ENCODE data around the gene MLX.

MLX gene

GRCh38 chr17:42579794-42580551 lies 13.1 kb downstream of the MLX start:
- H3K4me3 ChIP-seq (ENCODE audit: low read length, poor library complexity, severe bottlenecking): no peak overlapping the region
- H3K36me3 ChIP-seq (ENCODE audit: insufficient read depth, low read length): peaks cover 49% of the 10 kb centered on the region; the same call in 1 of the 2 replicates
- no peaks in the 10 kb centered on the region for H4K20me1 ChIP-seq (ENCODE audit: insufficient read depth, low read length, poor library complexity, severe bottlenecking)
- no peak overlapping the region for H2AFZ ChIP-seq (ENCODE audit: low read length)
- no peaks in the 10 kb centered on the region for H3K9me3 ChIP-seq (ENCODE audit: insufficient read depth, low read depth, low read length)
- no peaks in the 10 kb centered on the region for H3K27me3 ChIP-seq (ENCODE audit: insufficient read depth, low read length, poor library complexity, severe bottlenecking)
- H3K79me2 ChIP-seq (ENCODE audit: insufficient read depth, low read length): peaks cover 19% of the 10 kb centered on the region
- H3K9ac ChIP-seq (ENCODE audit: low read depth, low read length, poor library complexity, severe bottlenecking): no peak overlapping the region
- no peak for TF ChIP-seq EZH2phosphoT487 (IDR thresholded peaks at IDR 0.05; ENCODE audit: borderline replicate concordance)
- TF ChIP-seq, protein P1, sequence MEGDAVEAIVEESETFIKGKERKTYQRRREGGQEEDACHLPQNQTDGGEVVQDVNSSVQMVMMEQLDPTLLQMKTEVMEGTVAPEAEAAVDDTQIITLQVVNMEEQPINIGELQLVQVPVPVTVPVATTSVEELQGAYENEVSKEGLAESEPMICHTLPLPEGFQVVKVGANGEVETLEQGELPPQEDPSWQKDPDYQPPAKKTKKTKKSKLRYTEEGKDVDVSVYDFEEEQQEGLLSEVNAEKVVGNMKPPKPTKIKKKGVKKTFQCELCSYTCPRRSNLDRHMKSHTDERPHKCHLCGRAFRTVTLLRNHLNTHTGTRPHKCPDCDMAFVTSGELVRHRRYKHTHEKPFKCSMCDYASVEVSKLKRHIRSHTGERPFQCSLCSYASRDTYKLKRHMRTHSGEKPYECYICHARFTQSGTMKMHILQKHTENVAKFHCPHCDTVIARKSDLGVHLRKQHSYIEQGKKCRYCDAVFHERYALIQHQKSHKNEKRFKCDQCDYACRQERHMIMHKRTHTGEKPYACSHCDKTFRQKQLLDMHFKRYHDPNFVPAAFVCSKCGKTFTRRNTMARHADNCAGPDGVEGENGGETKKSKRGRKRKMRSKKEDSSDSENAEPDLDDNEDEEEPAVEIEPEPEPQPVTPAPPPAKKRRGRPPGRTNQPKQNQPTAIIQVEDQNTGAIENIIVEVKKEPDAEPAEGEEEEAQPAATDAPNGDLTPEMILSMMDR (conservative IDR thresholded peaks at IDR 0.05; ENCODE audit: low read length): no peak
- no peak overlapping the region for H3K4me2 ChIP-seq (ENCODE audit: low read depth, low read length, poor library complexity, severe bottlenecking)
- peaks cover 11% of the 10 kb centered on the region for H3K4me1 ChIP-seq (ENCODE audit: insufficient read depth, low read length, poor library complexity, severe bottlenecking)
- H3F3A ChIP-seq (ENCODE audit: low read depth): no peaks in the 10 kb centered on the region; the same call in 1 of the 2 replicates
- no peaks in the 10 kb centered on the region for H3K9me2 ChIP-seq (replicated peaks; ENCODE audit: low read depth, low read length)

- Histone ChIP-seq H3K4me3 (ENCODE audit: low read length, poor library complexity, severe bottlenecking) (no peak overlapping the region), H3K79me2 (ENCODE audit: insufficient read depth, low read length) (peaks cover 7% of the 10 kb centered on the region; the same call in 1 of the 2 replicates), H3K27me3 (ENCODE audit: insufficient read depth, low read length, poor library complexity, severe bottlenecking) (no peaks in the 10 kb centered on the region), H3K9me2 (replicated peaks; ENCODE audit: low read depth, low read length) (no peaks in the 10 kb centered on the region), H3K4me1 (ENCODE audit: insufficient read depth, low read length, poor library complexity, severe bottlenecking) (peaks cover 3% of the 10 kb centered on the region), H3K9me3 (ENCODE audit: insufficient read depth, low read depth, low read length) (no peaks in the 10 kb centered on the region), H2AFZ (ENCODE audit: low read length) (no peak overlapping the region), H3K4me2 (ENCODE audit: low read depth, low read length, poor library complexity, severe bottlenecking) (no peak overlapping the region), H3K36me3 (ENCODE audit: insufficient read depth, low read length) (peaks cover 67% of the 10 kb centered on the region; the same call in 1 of the 2 replicates), H4K20me1 (ENCODE audit: insufficient read depth, low read length, poor library complexity, severe bottlenecking) (no peaks in the 10 kb centered on the region), H3F3A (ENCODE audit: low read depth) (no peaks in the 10 kb centered on the region; the same call in 1 of the 2 replicates), H3K9ac (ENCODE audit: low read depth, low read length, poor library complexity, severe bottlenecking) (no peak overlapping the region)
- no peak for TF ChIP-seq EZH2phosphoT487 (IDR thresholded peaks at IDR 0.05; ENCODE audit: borderline replicate concordance)
- TF ChIP-seq, protein P1 (conservative IDR thresholded peaks at IDR 0.05; ENCODE audit: low read length): no peak
Measured at GRCh38 chr17:42581744-42582270, 14.9 kb downstream of the MLX start.

GRCh38 chr17:42584880-42585279 lies 18.0 kb downstream of the MLX start:
- peaks cover 75% of the 10 kb centered on the region; the same call in 1 of the 2 replicates for H3K36me3 ChIP-seq (ENCODE audit: insufficient read depth, low read length)
- no peak overlapping the region for H3K9ac ChIP-seq (ENCODE audit: low read depth, low read length, poor library complexity, severe bottlenecking)

More at GRCh38 chr17:42584880-42585279, 18.0 kb downstream of the MLX start:
- Histone ChIP-seq H3K4me2 (ENCODE audit: low read depth, low read length, poor library complexity, severe bottlenecking) (no peak overlapping the region), H4K20me1 (ENCODE audit: insufficient read depth, low read length, poor library complexity, severe bottlenecking) (no peaks in the 10 kb centered on the region), H3K9me3 (ENCODE audit: insufficient read depth, low read depth, low read length) (no peaks in the 10 kb centered on the region), H3F3A (ENCODE audit: low read depth) (no peaks in the 10 kb centered on the region), H3K79me2 (ENCODE audit: insufficient read depth, low read length) (no peaks in the 10 kb centered on the region), H3K27me3 (ENCODE audit: insufficient read depth, low read length, poor library complexity, severe bottlenecking) (no peaks in the 10 kb centered on the region), H3K4me3 (ENCODE audit: low read length, poor library complexity, severe bottlenecking) (no peak overlapping the region), H2AFZ (ENCODE audit: low read length) (no peak overlapping the region), H3K4me1 (ENCODE audit: insufficient read depth, low read length, poor library complexity, severe bottlenecking) (no peaks in the 10 kb centered on the region), H3K9me2 (replicated peaks; ENCODE audit: low read depth, low read length) (no peaks in the 10 kb centered on the region)
- TF ChIP-seq EZH2phosphoT487 (IDR thresholded peaks at IDR 0.05; ENCODE audit: borderline replicate concordance): no peak
- TF ChIP-seq, protein P1 (conservative IDR thresholded peaks at IDR 0.05; ENCODE audit: low read length): no peak
